MV-4-11 (cell line): ENCODE data around the gene CDS2.

ENCODE experiments used
- DNase-seq: peaks from one replicate; lab custom pipeline; 2025; lab: John Stamatoyannopoulos, UW

The CDS2 gene

GRCh38 chr20:5212907-5213487 lies 86.2 kb downstream of the CDS2 start:
- no peak for DNase-seq

GRCh38 chr20:5214826-5215225 lies 88.0 kb downstream of the CDS2 start:
- DNase-seq, result no peak

GRCh38 chr20:5215672-5216304 lies 89.0 kb downstream of the CDS2 start:
- DNase-seq, result peak; percentile 15

- no peak for DNase-seq
Observed at GRCh38 chr20:5216663-5217062, 89.9 kb downstream of the CDS2 start.

- DNase-seq, result no peak
Observed at GRCh38 chr20:5217616-5218015, 90.8 kb downstream of the CDS2 start.

GRCh38 chr20:5220321-5221060 lies 93.7 kb downstream of the CDS2 start:
- DNase-seq, result peak; percentile 32

GRCh38 chr20:5221061-5221430 lies 94.2 kb downstream of the CDS2 start:
- DNase-seq, result no peak

GRCh38 chr20:5222919-5223634 lies 96.3 kb downstream of the CDS2 start:
- DNase-seq, result peak; percentile 41

GRCh38 chr20:5230544-5230943 lies 103.7 kb downstream of the CDS2 start:
- no peak for DNase-seq

- no peak for DNase-seq
Observed at GRCh38 chr20:5234158-5234557, 107.3 kb downstream of the CDS2 start.

- no peak for DNase-seq
Observed at GRCh38 chr20:5234978-5235377, 108.2 kb downstream of the CDS2 start.
